ENCODE data around the gene TSPAN9. TPM values are rescaled to one million over a fixed set of nuclear protein-coding genes. Genes with fewer than 3 reads are reported as not detected.

TSPAN9 gene
- total and polyA plus RNA-seq, 2 donors from 2014 or later, result 62.4 to 81.6 TPM

GRCh38 chr12:3114671-3115070 is 37.5 kb downstream of the TSPAN9 start:
- Histone ChIP-seq H3K4me3 (ENCODE audit: low read length in 3 of 3) (no peak overlapping the region), H3K9ac (ENCODE audit: low read length in 3 of 3) (no peak overlapping the region), H3K4me1 (ENCODE audit: control insufficient read depth in 2 of 3, insufficient read depth in 2 of 3, low read depth in 1 of 3, low read length in 3 of 3) (peaks cover 6 to 50% (median 48%) of the 10 kb centered on the region in 3 donors), H3K36me3 (ENCODE audit: control insufficient read depth in 2 of 3, insufficient read depth in 3 of 3, low read length in 3 of 3) (peaks cover 0 to 2% (median 0%) of the 10 kb centered on the region in 3 donors), H3K27ac (ENCODE audit: low read depth in 2 of 2, low read length in 2 of 2) (no peak overlapping the region), H3K27me3 (ENCODE audit: control insufficient read depth, insufficient read depth, low read length) (no peaks in the 10 kb centered on the region), H3K9me3 (ENCODE audit: control insufficient read depth in 2 of 3, insufficient read depth in 1 of 3, low read length in 3 of 3) (no peaks in the 10 kb centered on the region)
- FAIRE-seq (no peak), DNase-seq (no peak)
- TF ChIP-seq, protein P1, sequence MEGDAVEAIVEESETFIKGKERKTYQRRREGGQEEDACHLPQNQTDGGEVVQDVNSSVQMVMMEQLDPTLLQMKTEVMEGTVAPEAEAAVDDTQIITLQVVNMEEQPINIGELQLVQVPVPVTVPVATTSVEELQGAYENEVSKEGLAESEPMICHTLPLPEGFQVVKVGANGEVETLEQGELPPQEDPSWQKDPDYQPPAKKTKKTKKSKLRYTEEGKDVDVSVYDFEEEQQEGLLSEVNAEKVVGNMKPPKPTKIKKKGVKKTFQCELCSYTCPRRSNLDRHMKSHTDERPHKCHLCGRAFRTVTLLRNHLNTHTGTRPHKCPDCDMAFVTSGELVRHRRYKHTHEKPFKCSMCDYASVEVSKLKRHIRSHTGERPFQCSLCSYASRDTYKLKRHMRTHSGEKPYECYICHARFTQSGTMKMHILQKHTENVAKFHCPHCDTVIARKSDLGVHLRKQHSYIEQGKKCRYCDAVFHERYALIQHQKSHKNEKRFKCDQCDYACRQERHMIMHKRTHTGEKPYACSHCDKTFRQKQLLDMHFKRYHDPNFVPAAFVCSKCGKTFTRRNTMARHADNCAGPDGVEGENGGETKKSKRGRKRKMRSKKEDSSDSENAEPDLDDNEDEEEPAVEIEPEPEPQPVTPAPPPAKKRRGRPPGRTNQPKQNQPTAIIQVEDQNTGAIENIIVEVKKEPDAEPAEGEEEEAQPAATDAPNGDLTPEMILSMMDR (IDR thresholded peaks at IDR 0.05; ENCODE audit: borderline replicate concordance, extremely low read depth, insufficient read depth), result no peak
- intact Hi-C loops (cut with DNase I), result no loop called here

GRCh38 chr12:3115078-3115477 is 37.9 kb downstream of the TSPAN9 start:
- TF ChIP-seq, protein P1 (IDR thresholded peaks at IDR 0.05; ENCODE audit: borderline replicate concordance, extremely low read depth, insufficient read depth), result no peak
- H3K36me3 ChIP-seq (ENCODE audit: control insufficient read depth in 2 of 3, insufficient read depth in 3 of 3, low read length in 3 of 3), result peaks cover 0 to 2% (median 0%) of the 10 kb centered on the region in 3 donors
- no peak for DNase-seq
- peaks cover 6 to 49% (median 47%) of the 10 kb centered on the region in 3 donors for H3K4me1 ChIP-seq (ENCODE audit: control insufficient read depth in 2 of 3, insufficient read depth in 2 of 3, low read depth in 1 of 3, low read length in 3 of 3)
- no peak overlapping the region for H3K4me3 ChIP-seq (ENCODE audit: low read length in 3 of 3)
- no peak overlapping the region for H3K27ac ChIP-seq (ENCODE audit: low read depth in 2 of 2, low read length in 2 of 2)
- FAIRE-seq, result no peak
- H3K9ac ChIP-seq (ENCODE audit: low read length in 3 of 3), result no peak overlapping the region
- no peaks in the 10 kb centered on the region for H3K9me3 ChIP-seq (ENCODE audit: control insufficient read depth in 2 of 3, insufficient read depth in 1 of 3, low read length in 3 of 3)
- no peaks in the 10 kb centered on the region for H3K27me3 ChIP-seq (ENCODE audit: control insufficient read depth, insufficient read depth, low read length)
- intact Hi-C loops (cut with DNase I), result no loop called here

DNA sequence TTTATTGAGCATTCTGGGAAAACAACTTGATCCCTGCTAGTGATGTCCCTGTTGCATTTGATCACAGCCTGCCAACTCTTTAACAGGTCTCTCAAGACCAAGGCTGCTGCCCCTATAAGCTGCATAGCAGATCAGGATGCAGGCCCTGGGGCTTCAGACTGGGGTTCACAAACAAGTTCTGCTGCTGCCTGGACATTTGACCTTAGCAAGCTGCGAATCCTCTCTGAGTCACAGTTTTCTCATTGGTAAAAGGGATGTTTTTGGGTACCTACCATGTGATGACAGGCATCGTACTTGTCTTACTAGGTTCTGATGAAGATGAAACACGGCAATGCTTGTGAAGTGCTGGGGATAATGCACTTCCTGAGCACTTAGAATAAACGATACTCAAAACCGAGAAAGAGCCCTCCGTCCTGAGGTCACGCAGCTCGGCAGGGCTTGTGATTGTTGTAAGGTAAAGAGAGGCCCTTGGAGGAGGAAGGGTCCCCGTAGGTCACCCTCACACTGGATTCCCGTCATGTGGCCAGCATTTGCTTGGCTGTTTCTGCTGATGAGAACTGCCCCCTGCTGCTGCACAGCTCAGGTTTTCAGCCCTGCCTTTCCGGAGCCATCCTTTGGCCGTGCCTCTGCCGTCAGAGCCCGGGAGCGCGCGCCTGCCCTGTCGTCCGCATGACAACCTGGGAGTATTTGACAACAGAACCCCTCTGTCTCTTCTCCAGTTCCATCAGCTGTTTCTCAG is 39.1 kb downstream of the TSPAN9 start:
- DNase-seq (peak in 4 of 5 donors; percentile 73 to 81 (median 80)), FAIRE-seq (no peak)
- no peak overlapping the region for H3K4me3 ChIP-seq (ENCODE audit: low read length in 3 of 3)
- peak overlapping the region in 2 of 3 donors; percentile 61 to 65 for H3K9ac ChIP-seq (ENCODE audit: low read length in 3 of 3)
- peak overlapping the region; percentile 83 to 86 for H3K27ac ChIP-seq (ENCODE audit: low read depth in 2 of 2, low read length in 2 of 2)
- no peaks in the 10 kb centered on the region for H3K27me3 ChIP-seq (ENCODE audit: control insufficient read depth, insufficient read depth, low read length)
- peaks cover 8 to 49% (median 46%) of the 10 kb centered on the region in 3 donors for H3K4me1 ChIP-seq (ENCODE audit: control insufficient read depth in 2 of 3, insufficient read depth in 2 of 3, low read depth in 1 of 3, low read length in 3 of 3)
- H3K9me3 ChIP-seq (ENCODE audit: control insufficient read depth in 2 of 3, insufficient read depth in 1 of 3, low read length in 3 of 3), result no peaks in the 10 kb centered on the region
- H3K36me3 ChIP-seq (ENCODE audit: control insufficient read depth in 2 of 3, insufficient read depth in 3 of 3, low read length in 3 of 3), result peaks cover 0 to 2% (median 0%) of the 10 kb centered on the region in 3 donors
- intact Hi-C loops (cut with DNase I), result no loop called here
- TF ChIP-seq, protein P1 (IDR thresholded peaks at IDR 0.05; ENCODE audit: borderline replicate concordance, extremely low read depth, insufficient read depth), result peak; percentile 11
